Testis (tissue), 2 donors: Measurements from ENCODE around the gene S100A11.

Experiments
- CTCF ChIP-seq, 3 experiments: fragments of 450-650 bp in 2 of 3; fragments of 200-600 bp in 1 of 3; sonication (generic) in 1 of 3; IDR thresholded peaks; one replicate each; pipeline ENCODE4 v1.5.1; 2016 to 2019; ENCODE audit warnings: antibody characterized with exemption in 3 of 3, mild to moderate bottlenecking in 2 of 3, moderate library complexity in 1 of 3
- POLR2A ChIP-seq: fragments of 450-650 bp; IDR thresholded peaks from one replicate; pipeline ENCODE4 v1.6.1; 2017; ENCODE audit warnings: antibody characterized with exemption, mild to moderate bottlenecking, moderate library complexity

DNA sequence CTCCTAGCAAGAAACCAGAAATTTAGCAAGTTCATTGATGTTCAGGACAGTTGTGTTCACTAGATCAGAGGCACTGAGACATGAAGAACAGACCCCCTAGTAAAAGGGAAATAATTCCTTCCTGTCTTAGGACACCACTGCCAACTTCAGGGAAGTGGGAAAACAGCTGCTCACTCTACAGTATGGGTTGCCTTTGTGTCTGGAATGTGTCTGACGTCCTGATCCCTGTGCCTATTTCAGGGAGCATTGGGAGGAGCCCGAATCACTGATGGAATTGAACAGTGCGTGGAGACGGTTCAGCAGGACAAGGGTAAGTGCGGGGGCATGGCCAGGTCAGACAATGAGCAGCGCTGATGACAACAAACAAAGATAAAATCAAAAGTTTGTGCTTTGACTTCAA, 21.0 kb downstream of the S100A11 start:
- no peak for TF ChIP-seq CTCF (IDR thresholded peaks at IDR 0.05)
- TF ChIP-seq POLR2A, result no peak
